Measurements from ENCODE around the gene PTGES3L. TPM values are rescaled to one million over a fixed set of nuclear protein-coding genes. Genes with fewer than 3 reads are reported as not detected.
A peak's percentile ranks its signal among the peaks of the same experiment; 100 is the strongest.
"Not testable (repeated sequence)": the region's sequence is repeated elsewhere in the genome, so short reads cannot be mapped to it uniquely, and the experiment has no call there.

Gene PTGES3L
- polyA plus RNA-seq, 6 donors from 2014 or later = 0.33 to 0.47 (median 0.45) TPM; not detected in 3

DNA sequence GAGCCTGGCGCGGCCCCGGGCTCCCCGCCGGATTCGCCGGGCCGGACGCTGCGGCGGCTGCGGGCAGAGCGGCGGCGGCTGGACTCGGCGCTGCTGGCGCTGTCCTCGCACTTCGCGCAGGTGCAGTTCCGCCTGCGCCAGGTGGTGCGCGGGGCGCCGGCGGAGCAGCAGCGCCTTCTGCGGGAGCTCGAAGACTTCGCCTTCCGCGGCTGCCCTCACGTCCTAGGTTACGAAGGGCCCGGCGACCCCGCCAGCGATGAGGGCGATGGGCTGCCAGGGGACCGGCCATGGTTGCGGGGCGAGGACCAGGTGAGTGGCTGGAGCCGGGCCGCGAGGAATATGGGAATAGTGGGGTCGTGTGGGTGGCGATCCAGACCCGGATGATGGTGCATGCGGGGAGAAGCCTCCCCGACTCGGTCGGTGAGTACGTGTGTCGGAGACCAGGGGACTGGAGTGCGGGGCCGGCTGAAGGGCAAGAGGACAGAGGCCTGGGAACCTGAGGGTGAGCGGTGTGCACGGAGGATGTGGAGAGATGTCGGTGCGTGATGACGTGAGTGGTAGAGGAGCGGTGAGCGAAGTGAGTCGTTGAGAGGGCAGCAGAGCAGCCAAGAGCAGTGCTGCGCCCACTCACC is 1.0 kb upstream of the PTGES3L start:
- Mint-ChIP-seq H3K4me3 (peak overlapping the region; percentile 86 to 100 (median 98)), H3K27ac (peak overlapping the region; percentile 93 to 100 (median 99)), H3K4me1 (peaks cover 36 to 66% (median 47%) of the 10 kb centered on the region in 3 donors), H3K27me3 (no peaks in the 10 kb centered on the region), H3K36me3 (no peaks in the 10 kb centered on the region), H3K9me3 (no peaks in the 10 kb centered on the region)
- ATAC-seq (ENCODE audit: low read depth in 2 of 2) = peak; percentile 61
- peak; percentile 73 for DNase-seq

DNA sequence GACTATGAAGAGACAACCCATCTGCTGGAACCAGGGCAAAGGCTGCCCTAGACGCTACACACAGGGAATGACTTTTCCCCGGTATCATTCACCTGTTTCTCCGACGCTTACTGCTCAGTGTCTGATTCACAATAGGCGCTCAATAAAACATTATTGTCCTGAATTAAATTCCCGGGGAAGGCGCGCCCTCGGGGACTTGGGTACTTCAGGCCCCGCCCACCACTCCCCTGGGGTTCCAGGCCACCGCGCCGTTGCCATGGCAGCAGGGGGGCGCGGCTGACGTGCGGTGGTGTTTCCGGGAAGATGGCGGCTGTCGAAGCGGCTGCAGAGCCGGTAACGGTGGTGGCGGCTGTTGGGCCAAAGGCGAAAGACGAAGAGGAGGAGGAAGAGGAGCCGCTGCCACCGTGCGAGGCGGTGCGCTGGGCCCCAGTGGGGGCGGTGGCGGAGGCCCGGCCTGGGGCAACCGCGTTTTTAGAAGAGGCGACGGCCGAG is 440 bp upstream of the PTGES3L start, which contains the start of gene RUNDC1:
RUNDC1 (plus strand) TSS at position 292 of the 492 bp plus-strand sequence; CDS start at position 304, 12 bp downstream.
- peak; percentile 74 to 79 for ATAC-seq (ENCODE audit: low read depth in 2 of 2)
- no peaks in the 10 kb centered on the region for H3K36me3 Mint-ChIP-seq
- no peaks in the 10 kb centered on the region for H3K9me3 Mint-ChIP-seq
- H3K4me3 Mint-ChIP-seq = peak within 1 kb of the TSS; percentile 86 to 100 (median 98)
- no peaks in the 10 kb centered on the region for H3K27me3 Mint-ChIP-seq
- H3K27ac Mint-ChIP-seq = peak within 1 kb of the TSS; percentile 93 to 100 (median 99)
- H3K4me1 Mint-ChIP-seq = peaks cover 32 to 62% (median 43%) of the 10 kb centered on the region in 3 donors
- peak; percentile 91 for DNase-seq

DNA sequence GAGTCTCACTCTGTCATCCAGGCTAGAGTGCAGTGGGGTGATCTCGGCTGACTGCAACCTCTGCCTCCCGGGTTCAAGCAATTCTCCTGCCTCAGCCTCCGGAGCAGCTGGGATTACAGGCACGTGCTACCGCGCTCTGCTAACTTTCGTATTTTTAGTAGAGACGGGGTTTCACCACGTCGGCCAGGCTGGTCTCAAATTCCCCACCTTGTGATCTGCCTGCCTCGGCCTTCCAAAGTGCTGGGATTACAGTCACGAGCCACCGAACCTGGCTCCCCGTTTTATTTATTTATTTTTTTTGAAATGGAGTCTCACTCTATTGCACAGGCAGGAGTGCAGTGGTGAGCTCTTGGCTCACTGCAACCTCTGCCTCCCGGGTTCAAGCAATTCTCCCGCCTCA is 4.2 kb downstream of the PTGES3L start:
- peaks cover 0 to 19% (median 16%) of the 10 kb centered on the region in 3 donors for H3K4me1 Mint-ChIP-seq
- H3K36me3 Mint-ChIP-seq; H3K27me3 Mint-ChIP-seq; DNase-seq; H3K9me3 Mint-ChIP-seq; ATAC-seq (ENCODE audit: low read depth in 2 of 2); H3K27ac Mint-ChIP-seq: not testable (repeated sequence)
- H3K4me3 Mint-ChIP-seq = peak overlapping the region in 1 of 8 donors; percentile 64

DNA sequence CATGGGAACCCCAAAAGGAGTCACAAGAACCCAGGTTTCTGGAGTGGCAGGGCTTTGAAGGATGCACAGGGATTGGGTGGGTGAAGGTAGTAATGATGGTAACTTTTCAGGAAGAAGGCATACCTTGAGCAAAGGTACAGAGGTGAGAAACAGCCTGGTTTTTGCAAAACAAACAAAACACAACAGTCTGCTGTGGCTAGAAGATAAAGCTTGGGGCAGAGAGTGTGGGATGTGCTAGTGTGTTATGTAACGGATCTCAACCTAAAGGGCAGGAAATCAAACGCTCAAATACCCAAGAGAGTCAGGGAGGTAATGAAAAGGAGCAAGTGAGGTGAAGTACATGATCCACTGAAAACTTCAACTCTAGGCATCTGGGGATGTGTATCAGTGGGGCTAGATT is 4.6 kb downstream of the PTGES3L start:
- peak overlapping the region in 1 of 8 donors; percentile 64 for H3K4me3 Mint-ChIP-seq
- no peaks in the 10 kb centered on the region for H3K27me3 Mint-ChIP-seq
- peak overlapping the region in 2 of 6 donors; percentile 54 to 93 for H3K27ac Mint-ChIP-seq
- DNase-seq (no peak), ATAC-seq (ENCODE audit: low read depth in 2 of 2) (no peak)
- peaks cover 0 to 15% (median 14%) of the 10 kb centered on the region in 3 donors for H3K4me1 Mint-ChIP-seq
- H3K9me3 Mint-ChIP-seq = no peaks in the 10 kb centered on the region
- no peaks in the 10 kb centered on the region for H3K36me3 Mint-ChIP-seq

DNA sequence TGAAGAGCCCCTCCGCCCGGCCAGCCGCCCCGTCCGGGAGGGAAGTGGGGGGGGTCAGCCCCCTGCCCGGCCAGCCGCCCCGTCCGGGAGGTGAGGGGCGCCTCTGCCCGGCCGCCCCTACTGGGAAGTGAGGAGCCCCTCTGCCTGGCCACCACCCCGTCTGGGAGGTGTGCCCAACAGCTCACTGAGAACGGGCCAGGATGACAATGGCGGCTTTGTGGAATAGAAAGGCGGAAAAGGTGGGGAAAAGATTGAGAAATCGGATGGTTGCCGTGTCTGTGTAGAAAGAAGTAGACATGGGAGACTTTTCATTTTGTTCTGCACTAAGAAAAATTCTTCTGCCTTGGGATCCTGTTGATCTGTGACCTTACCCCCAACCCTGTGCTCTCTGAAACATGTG is 6.6 kb downstream of the PTGES3L start:
- H3K36me3 Mint-ChIP-seq; H3K4me3 Mint-ChIP-seq; H3K4me1 Mint-ChIP-seq; H3K27me3 Mint-ChIP-seq; DNase-seq; H3K27ac Mint-ChIP-seq; ATAC-seq (ENCODE audit: low read depth in 2 of 2); H3K9me3 Mint-ChIP-seq: not testable (repeated sequence)

DNA sequence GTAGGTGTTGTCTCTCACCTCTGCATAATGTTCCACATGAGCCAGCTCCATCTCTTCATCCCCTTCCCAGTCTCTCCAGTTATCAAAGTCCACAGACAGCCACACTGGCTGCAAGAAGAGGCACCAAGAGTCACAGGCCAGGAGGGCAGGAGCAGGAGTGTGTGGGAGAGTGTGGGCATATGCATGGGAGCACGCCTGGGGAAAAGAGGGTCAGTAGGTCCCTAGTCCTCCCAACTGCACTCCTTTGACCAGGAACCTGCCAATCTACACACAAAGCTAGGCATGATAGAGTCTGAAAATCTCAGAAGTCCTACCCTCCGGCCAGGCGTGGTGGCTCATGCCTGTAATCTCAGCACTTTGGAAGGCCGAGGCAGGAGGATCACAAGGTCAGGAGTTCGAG is 8.3 kb downstream of the PTGES3L start:
- H3K9me3 Mint-ChIP-seq = no peaks in the 10 kb centered on the region
- H3K27ac Mint-ChIP-seq = peak overlapping the region in 1 of 6 donors; percentile 24
- no peaks in the 10 kb centered on the region for H3K4me1 Mint-ChIP-seq

DNA sequence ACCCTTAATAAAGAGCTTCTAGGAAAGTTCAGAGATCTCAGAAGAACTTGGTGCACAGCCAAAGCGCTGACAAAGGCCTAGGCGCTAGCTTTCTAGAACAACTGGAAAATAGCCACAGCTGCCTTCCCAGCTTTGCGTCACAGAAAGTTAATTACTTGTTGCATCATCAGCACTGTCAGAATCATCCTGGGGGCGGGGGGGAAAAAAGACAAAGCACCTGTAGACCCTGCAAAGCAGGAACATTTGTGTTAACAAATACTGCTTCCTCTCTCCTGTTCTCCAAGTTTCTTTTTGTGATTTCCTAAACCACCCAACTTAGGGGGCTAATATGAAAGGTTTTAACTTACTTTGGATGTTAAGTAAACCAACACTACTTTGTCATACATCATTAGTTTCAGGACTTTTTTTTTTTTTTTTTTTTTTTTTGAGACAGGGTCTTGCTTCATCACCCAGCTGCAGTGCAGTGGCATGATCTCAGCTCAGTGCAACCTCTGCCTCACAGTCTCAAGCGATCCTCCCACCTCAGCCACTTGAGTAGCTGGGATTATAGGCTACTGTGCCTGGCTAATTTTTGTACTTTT is 10.8 kb downstream of the PTGES3L start:
- no peaks in the 10 kb centered on the region for H3K36me3 Mint-ChIP-seq
- H3K4me3 Mint-ChIP-seq = peak overlapping the region in 1 of 8 donors; percentile 36
- DNase-seq = no peak
- H3K4me1 Mint-ChIP-seq = peaks cover 5 to 9% (median 6%) of the 10 kb centered on the region in 3 donors
- H3K9me3 Mint-ChIP-seq = no peaks in the 10 kb centered on the region
- peak overlapping the region in 2 of 6 donors; percentile 23 to 81 for H3K27ac Mint-ChIP-seq
- H3K27me3 Mint-ChIP-seq = no peaks in the 10 kb centered on the region
- ATAC-seq (ENCODE audit: low read depth in 2 of 2) = no peak

More for the DNA sequence above, 8.3 kb downstream of the PTGES3L start:
- ATAC-seq (ENCODE audit: low read depth in 2 of 2) (no peak), DNase-seq (no peak)
- Mint-ChIP-seq H3K36me3 (no peaks in the 10 kb centered on the region), H3K27me3 (no peaks in the 10 kb centered on the region), H3K4me3 (no peak overlapping the region)

DNA sequence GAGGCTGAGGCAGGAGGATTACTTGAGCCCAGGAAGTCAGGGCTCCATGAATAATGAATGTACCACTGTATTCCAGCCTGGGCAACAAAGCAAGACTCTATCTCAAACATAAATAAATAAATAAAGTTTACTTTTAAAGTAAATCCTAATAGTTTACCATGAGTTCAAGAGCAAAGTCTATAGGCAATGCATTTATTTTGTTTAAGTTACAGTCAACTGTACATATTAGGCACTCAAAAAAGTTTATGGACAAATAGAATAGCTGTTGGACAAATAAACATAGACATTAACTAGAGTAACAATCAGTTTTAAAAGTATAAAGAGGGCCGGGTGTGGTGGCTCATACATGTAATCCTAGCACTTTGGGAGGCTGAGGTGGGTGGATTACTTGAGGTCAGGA is 12.0 kb downstream of the PTGES3L start:
- no peaks in the 10 kb centered on the region for H3K9me3 Mint-ChIP-seq
- no peaks in the 10 kb centered on the region for H3K27me3 Mint-ChIP-seq
- H3K36me3 Mint-ChIP-seq = peaks cover 0 to 5% of the 10 kb centered on the region in 2 donors
- ATAC-seq (ENCODE audit: low read depth in 2 of 2) (no peak), DNase-seq (no peak)
- H3K4me1 Mint-ChIP-seq = peaks cover 12 to 18% (median 13%) of the 10 kb centered on the region in 3 donors
- no peak overlapping the region for H3K27ac Mint-ChIP-seq
- H3K4me3 Mint-ChIP-seq = no peak overlapping the region

DNA sequence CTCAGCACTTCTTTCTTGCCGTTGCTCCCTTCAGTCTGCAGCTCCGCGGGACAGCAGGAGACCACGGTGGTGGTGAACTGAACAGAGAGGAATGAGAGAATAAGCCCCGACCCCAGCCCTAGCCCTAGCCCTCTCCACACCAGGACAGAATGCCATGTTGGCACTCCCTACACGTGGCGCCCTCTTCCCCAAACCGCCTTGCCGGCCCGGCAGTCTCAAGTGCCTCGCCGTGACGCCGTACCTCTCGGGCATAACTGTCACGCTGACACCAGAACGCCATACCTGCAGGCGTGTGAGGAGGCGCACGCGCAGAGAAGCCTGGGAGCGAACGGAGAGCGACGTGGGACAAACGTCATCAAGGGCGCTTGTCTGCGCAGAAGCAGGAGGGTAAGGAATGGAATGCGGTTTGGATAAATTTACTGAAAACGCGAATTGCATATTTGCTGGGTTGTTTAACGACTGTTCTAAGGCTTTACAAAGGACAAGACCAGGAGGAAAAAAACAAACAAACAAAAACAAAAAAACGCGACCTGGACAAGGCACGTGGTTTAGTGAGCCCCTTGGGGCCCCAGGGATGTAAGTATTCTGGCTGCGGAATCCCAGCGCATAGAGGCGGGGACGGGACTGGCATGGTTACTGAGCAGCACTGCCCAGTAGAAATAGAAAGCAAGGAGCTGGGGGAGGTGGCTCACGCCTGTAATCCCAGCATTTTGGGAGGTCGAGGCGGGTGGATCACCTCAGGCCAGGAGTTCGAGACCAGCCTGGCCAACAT is 15.5 kb downstream of the PTGES3L start, which contains the start of gene AARSD1:
AARSD1 (minus strand) TSS at position 294 of the 772 bp plus-strand sequence; CDS start at position 280, 14 bp downstream.
- Mint-ChIP-seq H3K4me3 (peak within 1 kb of the TSS; percentile 80 to 99 (median 95)), H3K4me1 (peaks cover 13 to 22% (median 16%) of the 10 kb centered on the region in 3 donors), H3K27ac (peak within 1 kb of the TSS; percentile 84 to 99 (median 98)), H3K9me3 (no peaks in the 10 kb centered on the region), H3K27me3 (no peaks in the 10 kb centered on the region), H3K36me3 (peaks cover 9 to 21% of the 10 kb centered on the region in 2 donors)
- DNase-seq (peak; percentile 88), ATAC-seq (ENCODE audit: low read depth in 2 of 2) (peak; percentile 96)

DNA sequence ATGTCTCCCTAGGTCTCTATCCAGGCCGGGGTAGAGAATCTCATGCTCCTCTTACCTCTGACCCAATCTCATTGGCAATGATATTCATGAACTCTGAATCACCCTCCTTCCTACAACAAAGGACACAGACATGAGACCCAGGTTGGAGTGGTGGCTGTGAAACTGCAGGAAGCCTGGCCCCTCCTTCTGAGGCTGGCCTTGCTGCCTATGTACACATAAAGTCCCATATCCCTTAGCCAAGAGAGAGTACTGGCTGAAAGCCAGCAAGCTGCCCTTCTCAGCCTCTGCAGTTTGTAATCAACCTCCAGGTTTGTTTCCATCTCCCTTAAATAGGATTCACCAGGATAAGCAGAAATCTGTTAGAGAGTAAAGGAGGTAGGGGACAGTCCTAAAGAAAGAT is 26.2 kb downstream of the PTGES3L start:
- peaks cover 23 to 44% of the 10 kb centered on the region in 2 donors for H3K36me3 Mint-ChIP-seq
- H3K4me1 Mint-ChIP-seq = peaks cover 0 to 6% (median 4%) of the 10 kb centered on the region in 3 donors
- DNase-seq = no peak
- H3K4me3 Mint-ChIP-seq = no peak overlapping the region
- no peak for ATAC-seq (ENCODE audit: low read depth in 2 of 2)
- H3K27me3 Mint-ChIP-seq = no peaks in the 10 kb centered on the region
- H3K9me3 Mint-ChIP-seq = no peaks in the 10 kb centered on the region
- no peak overlapping the region for H3K27ac Mint-ChIP-seq

DNA sequence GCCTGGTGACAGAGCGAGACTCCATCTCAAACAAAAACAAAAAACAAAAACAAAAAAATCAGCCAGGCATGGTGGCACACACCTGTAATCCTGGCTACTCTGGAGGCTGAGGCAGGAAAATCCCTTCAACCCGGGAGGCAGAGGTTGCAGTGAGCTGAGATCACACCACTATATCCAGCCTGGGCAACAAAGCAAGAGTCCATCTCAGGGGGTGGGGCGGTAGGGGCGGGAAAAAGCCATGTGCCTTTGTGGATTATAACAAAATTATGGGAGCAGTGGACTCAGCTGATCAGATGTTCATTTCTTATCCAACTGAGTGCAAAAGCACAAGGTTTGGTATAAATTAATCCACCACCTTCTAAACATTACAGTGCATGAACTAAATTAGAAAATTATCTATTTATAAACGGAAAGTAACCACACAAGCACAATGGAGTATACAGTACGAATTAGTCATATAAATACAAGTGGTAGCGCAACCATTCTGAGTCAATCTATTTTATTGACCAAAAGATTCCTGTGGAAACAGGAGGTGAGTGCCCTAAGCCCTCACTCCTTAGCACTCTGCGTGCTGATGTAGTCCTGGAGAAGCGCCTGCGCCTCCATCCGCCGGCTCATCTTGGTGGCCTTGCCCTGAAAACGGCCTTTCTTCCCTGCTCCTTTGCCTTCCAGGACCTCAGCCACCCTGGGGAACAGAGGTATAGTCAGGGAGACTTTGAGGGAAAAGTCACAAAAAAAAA is 29.7 kb downstream of the PTGES3L start:
- Mint-ChIP-seq H3K27ac (peak overlapping the region in 2 of 6 donors; percentile 4 to 39), H3K9me3 (no peaks in the 10 kb centered on the region), H3K36me3 (peaks cover 7 to 23% of the 10 kb centered on the region in 2 donors), H3K4me3 (no peak overlapping the region), H3K4me1 (no peaks in the 10 kb centered on the region), H3K27me3 (no peaks in the 10 kb centered on the region)
- DNase-seq (no peak), ATAC-seq (ENCODE audit: low read depth in 2 of 2) (no peak)

DNA sequence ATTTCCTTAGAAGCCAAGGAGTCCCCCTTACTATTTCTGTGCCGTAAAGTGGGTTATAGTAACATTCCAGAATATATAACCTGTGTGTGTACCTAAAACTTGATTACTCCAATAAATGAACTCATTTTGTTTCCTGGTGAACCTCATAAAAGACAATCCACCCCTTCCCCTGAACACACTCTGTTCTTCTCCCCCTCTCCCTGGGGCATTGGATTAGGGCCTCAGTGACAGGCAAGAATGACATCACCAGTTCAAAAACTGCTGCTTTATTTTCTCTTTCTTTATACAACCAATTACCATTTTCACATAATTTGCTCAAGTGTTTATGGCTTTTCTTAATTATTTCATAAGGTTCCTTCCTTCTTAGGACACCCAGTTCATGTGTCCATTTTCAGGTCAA is 33.1 kb downstream of the PTGES3L start:
- Mint-ChIP-seq H3K4me1 (no peaks in the 10 kb centered on the region), H3K36me3 (peaks cover 7 to 9% of the 10 kb centered on the region in 2 donors), H3K9me3 (no peaks in the 10 kb centered on the region), H3K27me3 (no peaks in the 10 kb centered on the region), H3K27ac (peak overlapping the region in 2 of 6 donors; percentile 75 to 81), H3K4me3 (no peak overlapping the region)
- DNase-seq (no peak), ATAC-seq (ENCODE audit: low read depth in 2 of 2) (no peak)

DNA sequence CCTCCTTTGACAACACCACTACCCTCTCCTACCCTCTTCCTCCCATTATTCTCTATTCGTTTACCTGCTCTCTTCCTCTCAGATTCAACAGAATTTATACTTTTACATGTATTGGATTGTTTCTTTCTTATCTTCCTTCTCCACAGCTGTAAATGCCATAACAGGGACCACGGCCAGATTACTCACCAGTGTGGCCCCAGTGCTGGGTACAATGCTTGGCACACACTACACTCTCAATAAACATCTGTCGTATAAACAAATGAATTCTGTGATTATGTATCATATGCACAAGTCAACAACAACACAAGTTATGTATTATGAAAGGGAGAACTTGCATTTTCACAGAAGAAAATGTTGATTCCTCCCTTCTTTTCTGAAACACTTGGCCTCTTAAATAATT is 35.7 kb downstream of the PTGES3L start:
- H3K9me3 Mint-ChIP-seq = no peaks in the 10 kb centered on the region
- peaks cover 1 to 3% of the 10 kb centered on the region in 2 donors for H3K36me3 Mint-ChIP-seq
- DNase-seq (no peak), ATAC-seq (ENCODE audit: low read depth in 2 of 2) (no peak)
- peaks cover 0 to 6% (median 0%) of the 10 kb centered on the region in 3 donors for H3K27me3 Mint-ChIP-seq
- H3K27ac Mint-ChIP-seq = no peak overlapping the region
- H3K4me1 Mint-ChIP-seq = no peaks in the 10 kb centered on the region
- H3K4me3 Mint-ChIP-seq = no peak overlapping the region

Measured in naive B cell (primary cell).